ENCODE results near the gene FSTL4. TPM values are rescaled to one million over a fixed set of nuclear protein-coding genes. Genes with fewer than 3 reads are reported as not detected.

FSTL4 gene
- polyA plus RNA-seq, 3 donors: not detected

GRCh38 chr5:133425764-133426163 lies 186.6 kb downstream of the FSTL4 start:
- Mint-ChIP-seq H3K36me3 (no peaks in the 10 kb centered on the region), H3K9me3 (no peaks in the 10 kb centered on the region), H3K27me3 (ENCODE audit: low read depth in 3 of 3) (peaks cover 14 to 24% (median 14%) of the 10 kb centered on the region in 3 donors), H3K27ac (no peak overlapping the region), H3K4me1 (peaks cover 4% of the 10 kb centered on the region), H3K4me3 (no peak overlapping the region)
- Histone ChIP-seq H3K4me2 (replicated peaks; ENCODE audit: extremely low read depth, low read length, poor library complexity, severe bottlenecking) (no peak overlapping the region), H3K27me3 (ENCODE audit: control insufficient read depth in 2 of 2, insufficient read depth in 2 of 2, low read length in 2 of 2) (no peaks in the 10 kb centered on the region), H2AFZ (ENCODE audit: insufficient read depth, low read depth, low read length, poor library complexity, severe bottlenecking) (no peak overlapping the region), H3K4me3 (replicated peaks in 1 of 3; ENCODE audit: low read depth in 2 of 3, low read length in 3 of 3) (no peak overlapping the region), H3K9me3 (replicated peaks in 1 of 2; ENCODE audit: control insufficient read depth in 1 of 2, insufficient read depth in 1 of 2, low read length in 2 of 2) (no peaks in the 10 kb centered on the region), H3K4me1 (ENCODE audit: control insufficient read depth in 1 of 2, insufficient read depth in 2 of 2, low read length in 2 of 2) (no peaks in the 10 kb centered on the region), H3K9ac (ENCODE audit: insufficient read depth, low read length, poor library complexity, severe bottlenecking) (no peak overlapping the region), H3K36me3 (replicated peaks in 1 of 2; ENCODE audit: control insufficient read depth in 1 of 2, insufficient read depth in 2 of 2, low read length in 2 of 2) (no peaks in the 10 kb centered on the region), H3K79me2 (ENCODE audit: insufficient read depth, low read length) (no peaks in the 10 kb centered on the region), H4K20me1 (ENCODE audit: insufficient read depth, low read length) (no peaks in the 10 kb centered on the region), H3K27ac (ENCODE audit: low read depth in 1 of 2, low read length in 2 of 2) (no peak overlapping the region)
- intact Hi-C loops (cut with micrococcal nuclease): loop anchor here in 1 of 2 donors (10.0 kb wide), 2 partner anchors 99 to 439 kb away; no protein-coding TSS in a partner anchor
- TF ChIP-seq, protein P1, sequence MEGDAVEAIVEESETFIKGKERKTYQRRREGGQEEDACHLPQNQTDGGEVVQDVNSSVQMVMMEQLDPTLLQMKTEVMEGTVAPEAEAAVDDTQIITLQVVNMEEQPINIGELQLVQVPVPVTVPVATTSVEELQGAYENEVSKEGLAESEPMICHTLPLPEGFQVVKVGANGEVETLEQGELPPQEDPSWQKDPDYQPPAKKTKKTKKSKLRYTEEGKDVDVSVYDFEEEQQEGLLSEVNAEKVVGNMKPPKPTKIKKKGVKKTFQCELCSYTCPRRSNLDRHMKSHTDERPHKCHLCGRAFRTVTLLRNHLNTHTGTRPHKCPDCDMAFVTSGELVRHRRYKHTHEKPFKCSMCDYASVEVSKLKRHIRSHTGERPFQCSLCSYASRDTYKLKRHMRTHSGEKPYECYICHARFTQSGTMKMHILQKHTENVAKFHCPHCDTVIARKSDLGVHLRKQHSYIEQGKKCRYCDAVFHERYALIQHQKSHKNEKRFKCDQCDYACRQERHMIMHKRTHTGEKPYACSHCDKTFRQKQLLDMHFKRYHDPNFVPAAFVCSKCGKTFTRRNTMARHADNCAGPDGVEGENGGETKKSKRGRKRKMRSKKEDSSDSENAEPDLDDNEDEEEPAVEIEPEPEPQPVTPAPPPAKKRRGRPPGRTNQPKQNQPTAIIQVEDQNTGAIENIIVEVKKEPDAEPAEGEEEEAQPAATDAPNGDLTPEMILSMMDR (IDR thresholded peaks at IDR 0.05): no peak
- WGBS (ENCODE audit: insufficient coverage): 92% methylated on average over 3 of the region's 4 CpGs
- DNase-seq: no peak

DNA sequence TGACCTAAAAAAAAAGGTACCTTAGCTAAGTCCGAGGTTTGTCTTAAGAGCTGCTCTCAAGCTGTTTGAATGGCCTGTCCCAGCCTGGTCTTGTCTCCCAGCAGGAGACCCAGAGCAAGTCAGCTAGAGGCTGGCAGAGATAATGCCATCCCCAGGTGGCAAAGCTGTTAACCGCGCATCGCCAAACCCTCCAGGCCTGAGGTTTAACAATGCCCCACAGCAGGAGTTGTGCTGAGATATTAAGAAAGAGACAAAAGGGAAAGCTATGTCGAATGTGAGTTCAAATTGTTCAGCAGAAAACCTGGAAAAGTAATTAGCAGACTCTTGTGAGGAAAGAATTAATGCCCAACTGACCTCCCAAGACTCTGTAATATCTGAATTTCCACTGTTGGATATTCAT lies 187.1 kb downstream of the FSTL4 start:
- Histone ChIP-seq H3K27ac (ENCODE audit: low read depth in 1 of 2, low read length in 2 of 2) (no peak overlapping the region), H3K4me2 (replicated peaks; ENCODE audit: extremely low read depth, low read length, poor library complexity, severe bottlenecking) (no peak overlapping the region), H3K36me3 (replicated peaks in 1 of 2; ENCODE audit: control insufficient read depth in 1 of 2, insufficient read depth in 2 of 2, low read length in 2 of 2) (no peaks in the 10 kb centered on the region), H3K9me3 (replicated peaks in 1 of 2; ENCODE audit: control insufficient read depth in 1 of 2, insufficient read depth in 1 of 2, low read length in 2 of 2) (no peaks in the 10 kb centered on the region), H3K4me3 (replicated peaks in 1 of 3; ENCODE audit: low read depth in 2 of 3, low read length in 3 of 3) (no peak overlapping the region), H3K27me3 (ENCODE audit: control insufficient read depth in 2 of 2, insufficient read depth in 2 of 2, low read length in 2 of 2) (no peaks in the 10 kb centered on the region), H2AFZ (ENCODE audit: insufficient read depth, low read depth, low read length, poor library complexity, severe bottlenecking) (no peak overlapping the region), H3K4me1 (ENCODE audit: control insufficient read depth in 1 of 2, insufficient read depth in 2 of 2, low read length in 2 of 2) (no peaks in the 10 kb centered on the region), H3K9ac (ENCODE audit: insufficient read depth, low read length, poor library complexity, severe bottlenecking) (no peak overlapping the region), H3K79me2 (ENCODE audit: insufficient read depth, low read length) (no peaks in the 10 kb centered on the region), H4K20me1 (ENCODE audit: insufficient read depth, low read length) (no peaks in the 10 kb centered on the region)
- Mint-ChIP-seq H3K27me3 (ENCODE audit: low read depth in 3 of 3) (peaks cover 14 to 24% (median 14%) of the 10 kb centered on the region in 3 donors), H3K9me3 (no peaks in the 10 kb centered on the region), H3K4me1 (peaks cover 4% of the 10 kb centered on the region), H3K27ac (peak overlapping the region in 1 of 7 donors; percentile 17), H3K4me3 (no peak overlapping the region), H3K36me3 (no peaks in the 10 kb centered on the region)
- TF ChIP-seq, protein P1 (IDR thresholded peaks at IDR 0.05): no peak
- WGBS (ENCODE audit: insufficient coverage): 100% methylated on average over 4 of the region's 5 CpGs
- DNase-seq: no peak
- intact Hi-C loops (cut with micrococcal nuclease): loop anchor here in 1 of 2 donors (10.0 kb wide), 2 partner anchors 100 to 440 kb away; no protein-coding TSS in a partner anchor

Measured in CD14-positive monocyte (primary cell).